HS-5 (cell line): ENCODE results near the gene GREB1L.

Experiments used
- DNase-seq: peaks from one replicate; pipeline ENCODE4 v3.0.0-alpha.2; 2012; ENCODE audit warnings: low read depth

GREB1L gene

DNA sequence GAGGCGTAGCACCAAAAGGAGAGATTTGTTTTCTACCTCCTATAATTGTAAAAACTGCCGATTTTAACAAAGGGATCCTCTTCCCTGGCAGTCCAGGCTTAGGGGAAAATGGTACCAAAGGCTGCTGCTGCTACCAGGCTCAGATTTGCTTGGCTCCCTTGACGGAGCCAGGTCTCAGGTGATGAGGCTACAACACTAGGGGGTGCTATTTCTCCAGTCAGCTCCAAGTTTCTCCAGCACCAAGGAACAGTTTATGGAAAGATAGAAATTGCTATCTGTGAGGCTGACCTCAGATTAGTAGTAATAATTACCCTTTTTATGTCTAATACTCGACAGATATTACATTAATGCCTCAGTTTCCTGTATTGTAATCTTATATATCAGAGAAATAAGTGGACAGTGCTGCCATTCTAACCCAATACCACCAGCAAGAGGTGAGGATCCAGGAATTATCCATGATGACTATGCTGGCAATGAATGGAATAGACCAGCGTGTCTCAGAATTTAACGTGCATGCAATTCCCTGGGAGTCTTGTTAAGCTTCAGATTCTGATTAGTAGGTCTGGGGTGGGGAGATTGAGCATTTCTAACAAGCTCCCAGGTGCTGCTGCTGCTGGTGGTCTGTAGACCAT, 247.2 kb downstream of the GREB1L start:
- DNase-seq: no peak

DNA sequence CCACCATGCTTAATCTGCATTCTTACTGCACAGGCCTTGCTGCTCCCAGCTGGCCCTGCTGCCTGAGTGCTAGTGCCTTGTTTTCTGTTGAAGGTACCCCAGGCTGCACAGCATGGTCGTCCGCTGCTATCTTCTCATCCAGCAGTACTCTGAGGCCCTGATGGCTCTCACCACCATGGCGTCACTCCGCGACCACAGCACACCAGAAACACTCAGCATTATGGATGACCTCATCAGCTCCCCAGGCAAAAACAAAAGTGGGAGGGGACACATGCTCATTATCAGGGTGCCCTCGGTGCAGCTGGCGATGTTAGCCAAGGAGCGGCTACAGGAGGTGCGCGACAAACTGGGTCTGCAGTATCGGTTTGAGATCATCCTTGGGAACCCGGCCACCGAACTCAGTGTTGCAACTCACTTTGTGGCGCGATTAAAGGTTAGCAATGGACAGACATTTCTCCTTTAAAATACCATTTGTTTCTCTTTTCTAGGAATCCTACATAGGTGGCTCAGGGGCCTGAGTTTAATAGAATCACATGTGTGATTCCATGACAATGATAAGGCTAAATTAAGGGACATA, 248.0 kb downstream of the GREB1L start:
- no peak for DNase-seq

DNA sequence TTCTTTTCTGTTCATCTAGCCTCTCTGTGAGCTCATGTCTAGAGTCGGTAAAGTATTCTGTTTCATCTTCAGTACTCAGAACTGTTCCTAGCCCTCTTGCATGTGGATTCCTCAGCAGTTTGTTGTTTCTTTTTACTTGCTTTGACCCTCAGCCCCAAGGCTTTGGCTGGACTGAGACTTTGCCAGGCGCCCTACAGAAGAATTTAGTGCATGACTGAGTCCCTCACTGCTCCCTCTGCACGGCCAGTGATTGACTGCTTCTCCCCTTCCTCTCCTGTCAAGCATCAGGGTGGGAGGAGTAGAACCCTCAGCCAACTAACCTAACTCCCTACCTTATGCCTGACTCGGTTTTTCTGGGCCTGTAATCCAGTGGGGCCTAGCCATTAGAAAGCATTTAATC, 248.7 kb downstream of the GREB1L start:
- no peak for DNase-seq

DNA sequence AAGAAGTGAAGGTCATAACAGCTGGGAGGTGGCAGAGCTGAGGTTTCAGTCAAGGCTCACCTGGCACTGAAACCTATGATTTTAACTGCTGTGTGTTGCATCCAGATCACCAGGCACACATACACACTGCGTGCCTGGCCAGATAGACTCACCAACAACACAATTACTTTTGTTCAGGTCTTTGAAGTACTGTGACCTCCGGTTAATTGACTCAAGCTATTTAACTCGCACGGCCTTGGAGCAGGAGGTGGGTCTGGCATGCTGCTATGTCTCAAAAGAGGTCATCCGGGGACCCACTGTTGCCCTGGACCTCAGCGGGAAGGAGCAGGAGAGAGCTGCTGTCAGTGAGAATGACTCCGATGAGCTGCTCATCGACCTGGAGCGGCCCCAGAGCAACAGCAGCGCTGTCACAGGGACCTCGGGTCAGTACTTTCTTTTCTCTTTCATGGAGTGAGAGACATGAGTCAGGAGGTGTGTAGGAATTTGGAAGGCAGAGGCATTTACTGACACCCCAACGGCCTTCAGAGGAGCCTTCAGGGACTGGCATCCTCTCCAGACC, 254.3 kb downstream of the GREB1L start:
- no peak for DNase-seq

DNA sequence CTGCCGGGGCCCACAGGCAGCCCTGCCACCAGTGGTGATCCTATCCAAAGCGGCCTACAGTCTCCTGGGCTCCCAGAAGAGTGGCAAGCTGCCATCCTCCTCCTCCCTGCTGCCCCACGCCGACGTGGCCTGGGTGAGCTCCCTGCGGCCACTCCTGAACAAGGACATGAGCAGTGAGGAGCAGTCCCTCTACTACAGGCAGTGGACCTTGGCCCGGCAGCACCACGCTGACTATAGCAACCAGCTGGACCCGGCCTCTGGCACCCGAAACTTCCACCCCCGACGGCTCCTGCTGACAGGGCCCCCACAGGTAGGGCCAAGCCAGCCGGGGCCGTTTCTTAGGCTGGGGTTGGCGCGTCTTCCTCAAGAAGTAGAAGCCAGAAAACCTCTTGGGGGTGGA, 258.0 kb downstream of the GREB1L start:
- no peak for DNase-seq

DNA sequence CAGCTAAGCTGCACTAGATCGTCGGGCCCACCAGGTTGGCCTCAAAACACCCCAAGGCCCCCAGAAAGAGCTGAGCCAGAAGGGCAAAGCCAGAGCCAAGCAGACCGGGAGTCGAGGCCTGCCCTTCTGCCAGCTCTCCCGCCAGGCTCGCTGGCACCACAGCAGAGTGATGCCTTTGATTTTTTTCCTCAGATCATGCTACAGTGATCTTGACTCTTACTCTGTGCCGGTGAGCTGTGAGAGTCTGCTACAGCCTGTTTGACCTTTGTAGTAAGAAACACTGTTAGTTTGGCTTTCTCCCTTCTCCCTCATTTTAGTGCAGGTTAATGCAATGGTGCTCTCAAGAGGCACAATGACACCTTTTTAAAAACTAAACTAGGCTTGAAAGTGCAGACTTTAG, 260.6 kb downstream of the GREB1L start:
- DNase-seq: no peak

DNA sequence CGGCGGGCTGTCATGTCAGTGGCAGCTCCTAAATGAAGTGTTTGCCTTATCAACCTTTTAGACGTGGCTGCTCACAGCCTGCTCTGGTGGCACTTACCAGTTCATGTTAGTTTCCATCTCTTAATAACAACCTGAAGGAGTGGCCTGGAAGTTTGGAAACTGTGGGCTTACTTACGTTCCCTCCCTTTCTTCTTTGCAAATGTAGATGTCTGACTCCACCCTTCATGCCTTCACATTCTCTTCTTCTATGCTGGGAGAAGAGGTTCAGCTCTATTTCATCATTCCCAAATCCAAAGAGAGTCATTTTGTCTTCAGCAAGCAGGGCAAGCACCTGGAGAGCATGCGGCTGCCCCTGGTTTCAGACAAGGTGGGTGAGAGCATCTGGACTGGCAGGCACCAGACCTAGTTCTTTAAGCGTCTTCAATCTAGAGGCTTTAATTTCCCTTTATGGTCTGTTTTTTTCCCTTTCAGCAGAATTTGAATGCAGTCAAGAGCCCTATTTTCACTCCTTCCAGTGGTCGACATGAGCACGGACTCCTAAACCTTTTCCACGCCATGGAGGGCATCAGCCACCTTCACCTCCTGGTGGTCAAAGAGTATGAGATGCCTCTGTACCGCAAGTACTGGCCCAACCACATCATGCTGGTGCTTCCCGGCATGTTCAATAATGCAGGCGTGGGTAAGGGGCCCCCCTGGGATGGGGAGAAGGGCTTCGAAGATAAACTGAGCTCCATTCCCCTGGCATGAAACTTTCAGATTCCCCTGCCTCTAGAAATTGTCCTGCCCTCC, 266.1 kb downstream of the GREB1L start:
- no peak for DNase-seq

DNA sequence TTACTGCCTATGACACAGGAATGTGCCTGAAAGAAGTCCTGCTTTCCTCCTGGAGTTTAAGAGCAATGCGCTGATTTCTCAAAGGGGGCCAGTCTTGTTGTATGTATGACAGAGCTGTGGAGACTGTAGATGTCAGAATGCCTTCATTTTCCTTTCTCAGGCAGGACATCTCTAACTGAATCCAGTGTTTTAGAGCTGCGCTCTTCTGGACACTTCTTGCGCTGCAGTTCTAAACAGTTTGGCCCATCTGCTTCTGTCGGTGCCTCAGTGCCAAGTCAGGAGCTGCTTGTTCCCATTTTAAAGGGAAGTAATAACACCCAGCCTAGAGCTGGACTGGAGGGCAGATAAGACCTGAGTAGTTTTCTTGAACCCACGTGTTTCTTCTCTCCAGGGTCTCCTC, 267.0 kb downstream of the GREB1L start:
- no peak for DNase-seq

DNA sequence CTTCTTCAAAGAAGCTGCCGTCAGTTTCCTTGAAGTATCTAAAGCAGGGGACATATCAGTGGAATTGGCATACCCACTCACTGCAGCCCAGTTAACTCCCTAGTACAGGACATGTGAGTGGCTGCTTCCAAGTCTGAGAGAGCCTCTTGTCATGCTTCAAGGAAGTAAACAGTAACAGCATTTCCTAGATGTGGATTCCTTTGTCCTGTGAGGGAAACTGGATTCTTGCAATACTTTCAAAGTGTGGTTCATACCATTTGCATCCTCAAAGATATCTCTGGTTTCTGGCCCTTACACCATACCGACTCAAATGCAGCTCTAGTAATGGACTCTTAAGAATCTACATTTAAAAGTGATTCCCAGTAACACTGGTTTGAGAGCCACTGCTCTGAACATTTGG, 271.3 kb downstream of the GREB1L start:
- no peak for DNase-seq

DNA sequence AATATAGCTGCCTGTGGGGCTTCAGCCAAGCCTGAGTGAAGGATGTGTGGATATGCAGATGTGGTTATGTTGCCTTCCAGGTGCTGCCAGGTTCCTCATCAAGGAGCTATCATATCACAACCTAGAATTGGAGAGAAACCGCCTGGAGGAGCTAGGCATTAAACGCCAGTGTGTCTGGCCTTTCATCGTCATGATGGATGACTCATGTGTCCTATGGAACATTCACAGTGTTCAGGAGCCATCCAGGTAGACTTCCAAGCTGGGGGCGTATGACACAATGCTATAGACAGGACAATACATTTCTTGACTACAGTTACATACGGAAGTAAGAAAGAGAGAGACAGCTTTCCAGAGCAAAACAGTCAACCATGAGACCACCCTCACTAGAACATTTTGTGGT, 271.7 kb downstream of the GREB1L start:
- DNase-seq: no peak

DNA sequence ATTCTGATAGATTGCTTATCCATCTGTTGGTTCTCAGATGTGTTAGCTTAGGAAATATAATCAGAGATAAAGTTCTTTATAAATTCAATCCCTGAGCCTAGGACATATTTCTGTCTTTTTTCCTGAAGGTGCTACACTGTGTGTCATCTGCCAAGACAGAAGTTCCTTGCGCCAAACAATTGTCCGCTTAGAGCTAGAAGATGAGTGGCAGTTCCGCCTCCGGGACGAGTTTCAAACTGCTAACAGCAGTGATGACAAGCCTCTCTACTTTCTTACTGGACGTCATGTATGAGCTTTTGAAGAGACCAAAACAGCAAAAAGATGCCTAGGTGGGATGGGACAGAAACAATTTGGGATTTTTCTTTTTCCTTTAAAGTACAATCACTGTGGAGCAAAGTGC, 280.5 kb downstream of the GREB1L start:
- no peak for DNase-seq

DNA sequence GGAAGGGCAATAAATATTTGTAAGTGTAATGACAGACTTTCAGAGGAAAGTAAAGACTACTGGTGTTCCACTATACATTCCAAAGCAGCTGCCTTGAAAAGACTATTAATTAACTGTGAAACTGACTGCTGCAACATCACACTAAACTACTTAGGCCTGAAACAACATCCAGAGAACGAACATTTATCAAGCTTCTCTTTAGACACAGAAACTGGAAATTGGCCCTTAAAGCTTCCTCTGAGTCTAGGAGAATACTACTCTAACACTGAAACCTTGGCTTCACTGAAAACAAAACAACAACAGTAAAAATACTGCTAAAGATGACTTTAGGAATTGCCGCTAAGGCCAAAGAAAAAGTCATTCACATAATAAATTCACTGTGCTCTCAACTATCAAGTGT, 283.9 kb downstream of the GREB1L start:
- no peak for DNase-seq

DNA sequence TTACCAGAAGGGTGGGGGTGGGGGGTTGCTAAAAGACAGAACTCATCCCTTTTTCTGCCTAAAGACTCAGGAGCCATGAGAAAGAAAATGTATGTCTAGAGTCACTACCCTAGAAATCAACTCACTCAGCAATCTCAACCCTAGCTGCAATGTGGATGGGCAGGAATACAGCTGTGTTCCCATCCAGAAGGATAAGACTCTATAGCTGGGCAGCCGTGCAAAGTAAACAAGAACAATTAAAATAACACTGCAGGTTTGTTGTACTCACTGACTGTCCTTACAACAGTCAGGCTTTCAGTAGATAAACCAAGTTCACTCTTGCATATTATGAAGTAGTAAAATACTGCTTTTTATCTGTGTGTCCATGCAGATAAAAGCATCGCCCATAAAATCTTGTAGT, 284.4 kb downstream of the GREB1L start:
- DNase-seq: no peak

DNA sequence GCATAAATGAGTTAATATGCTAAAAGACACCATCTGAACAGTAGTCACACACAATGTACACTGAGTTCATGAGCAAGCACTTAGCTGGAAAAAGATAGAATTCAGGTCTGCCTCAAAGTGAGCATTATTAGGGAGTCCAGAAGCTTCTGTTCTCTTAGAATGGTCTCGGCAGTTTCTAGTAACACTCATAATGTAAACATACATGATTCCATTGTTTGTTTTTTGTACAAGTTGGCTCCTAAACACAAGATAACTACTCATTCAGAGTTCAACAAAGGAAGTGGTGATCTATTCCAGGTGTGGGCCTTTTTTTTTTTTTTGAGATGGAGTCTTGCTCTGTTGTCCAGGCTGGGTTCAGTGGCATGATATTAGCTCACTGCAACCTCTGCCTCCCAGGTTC, 292.3 kb downstream of the GREB1L start:
- no peak for DNase-seq

DNA sequence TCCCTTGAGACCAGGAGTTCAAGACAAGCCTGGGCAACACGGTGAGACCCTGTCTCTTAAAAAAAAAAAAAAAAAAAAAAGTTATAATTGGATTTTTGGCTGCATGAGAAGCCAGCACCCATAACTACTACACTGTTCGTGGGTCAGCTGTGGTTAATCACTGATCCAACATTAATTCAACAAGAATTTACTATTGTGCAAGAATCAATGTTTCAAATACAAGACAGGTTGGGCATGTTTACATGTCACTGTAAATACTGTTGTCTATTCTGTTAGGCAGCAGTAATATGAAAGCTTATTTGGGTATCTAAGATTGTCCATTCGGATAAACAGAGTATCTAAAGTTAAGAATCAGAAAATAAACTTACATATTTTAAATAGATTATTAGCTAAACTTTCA, 296.2 kb downstream of the GREB1L start:
- no peak for DNase-seq

DNA sequence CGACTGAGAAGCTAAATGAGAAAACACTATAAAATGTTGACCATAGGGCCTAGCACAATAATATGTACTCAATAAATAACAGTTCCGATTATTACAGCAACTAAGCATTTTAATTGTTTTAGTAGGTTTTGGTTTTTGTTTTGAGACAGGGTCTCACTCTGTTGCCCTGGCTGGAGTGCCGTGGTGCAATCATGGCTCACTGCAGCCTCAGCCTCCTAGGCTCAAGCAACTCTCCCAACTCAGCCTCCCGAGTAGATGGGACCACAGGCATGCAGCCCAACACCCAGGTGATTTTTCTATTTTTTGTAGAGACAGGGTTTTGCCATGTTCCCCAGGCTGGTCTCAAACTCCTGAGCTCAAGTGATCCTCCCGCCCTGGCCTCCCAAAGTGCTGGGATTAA, 304.4 kb downstream of the GREB1L start:
- DNase-seq: no peak

DNA sequence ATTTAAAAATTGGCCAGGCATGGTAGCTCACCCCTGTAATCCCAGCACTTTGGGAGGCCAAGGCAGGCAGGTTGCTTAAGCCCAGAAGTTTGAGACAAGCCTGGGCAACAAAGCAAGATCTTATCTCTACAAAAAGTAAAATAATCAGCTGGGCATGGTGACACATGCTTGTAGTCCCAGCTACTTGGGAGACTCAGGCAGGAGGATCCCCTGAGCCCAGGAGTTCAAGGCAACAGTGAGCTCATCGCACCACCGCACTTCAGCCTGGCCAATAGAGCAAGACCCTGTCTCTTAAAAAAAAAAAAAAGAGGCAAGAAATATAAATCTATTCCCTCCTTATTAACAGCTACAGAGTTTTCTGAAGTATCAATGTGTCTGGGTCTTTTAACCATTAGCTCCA, 306.6 kb downstream of the GREB1L start:
- no peak for DNase-seq

DNA sequence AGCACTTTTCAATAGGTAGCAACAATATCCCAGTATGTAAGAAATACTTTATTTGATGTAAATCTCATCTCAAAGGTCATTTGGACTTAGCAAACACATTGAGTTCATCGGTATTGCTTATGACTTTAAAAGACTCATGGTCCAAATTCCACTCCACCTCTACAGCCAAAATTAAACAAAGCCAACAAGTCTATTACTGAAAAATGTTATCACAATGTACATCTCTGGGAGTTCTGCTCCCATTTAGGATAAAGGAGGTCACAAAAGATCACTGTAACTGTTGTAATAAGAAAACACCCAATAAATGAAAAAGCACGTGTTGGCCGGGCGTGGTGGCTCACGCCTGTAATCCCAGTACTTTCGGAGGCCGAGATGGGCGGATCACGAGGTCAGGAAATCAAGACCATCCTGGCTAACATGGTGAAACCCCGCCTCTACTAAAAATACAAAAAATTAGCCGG, 308.5 kb downstream of the GREB1L start:
- DNase-seq: no peak

DNA sequence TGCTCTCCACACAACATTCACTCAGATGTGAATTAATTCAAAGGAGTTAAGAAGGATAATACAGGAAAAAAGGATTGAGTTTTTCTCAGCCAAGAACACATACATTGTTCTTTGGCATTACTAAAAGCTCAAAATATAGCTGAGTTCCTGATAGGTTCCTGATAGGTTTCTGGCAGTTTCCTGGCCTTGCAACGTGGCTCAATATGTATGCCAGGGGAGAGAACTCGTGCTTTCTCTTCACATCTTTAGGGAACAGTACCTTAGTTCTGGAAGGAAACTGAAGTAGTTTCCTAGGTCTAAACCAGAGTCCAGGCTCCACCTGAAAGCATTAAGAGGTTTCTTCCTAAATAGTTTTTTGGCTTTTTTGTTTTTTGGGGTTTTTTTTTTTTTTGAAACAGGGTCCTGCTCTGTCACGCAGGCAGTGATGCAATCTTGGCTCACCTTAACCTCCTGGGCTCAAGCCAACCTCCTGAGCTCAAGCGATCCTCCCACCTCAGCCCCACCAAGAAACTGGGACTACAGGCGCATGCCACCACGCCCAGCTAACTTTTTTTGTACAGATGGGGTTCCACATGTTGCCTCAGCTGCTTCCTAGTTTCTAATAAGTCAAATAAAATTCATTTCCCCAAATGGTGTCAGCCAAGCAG, 315.7 kb downstream of the GREB1L start:
- no peak for DNase-seq

DNA sequence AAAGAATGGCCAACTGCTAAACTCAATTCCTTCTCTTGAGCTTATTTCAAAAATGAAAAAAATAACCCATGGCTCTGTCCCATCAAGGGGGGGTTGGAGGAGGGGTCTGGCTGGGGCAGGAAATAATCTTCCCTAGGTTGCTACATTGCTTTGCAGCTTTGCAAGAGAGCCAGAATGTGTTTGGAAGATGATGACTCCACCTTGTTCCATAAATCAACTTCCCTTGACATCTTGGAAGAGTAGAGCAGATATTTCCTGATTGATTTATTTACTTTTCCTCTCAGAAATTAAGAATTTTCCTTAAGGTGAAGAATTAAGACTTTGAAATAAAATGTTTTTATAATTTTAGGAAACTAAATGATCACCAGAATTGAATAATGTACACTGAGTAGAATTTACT, 317.2 kb downstream of the GREB1L start:
- DNase-seq: no peak

DNA sequence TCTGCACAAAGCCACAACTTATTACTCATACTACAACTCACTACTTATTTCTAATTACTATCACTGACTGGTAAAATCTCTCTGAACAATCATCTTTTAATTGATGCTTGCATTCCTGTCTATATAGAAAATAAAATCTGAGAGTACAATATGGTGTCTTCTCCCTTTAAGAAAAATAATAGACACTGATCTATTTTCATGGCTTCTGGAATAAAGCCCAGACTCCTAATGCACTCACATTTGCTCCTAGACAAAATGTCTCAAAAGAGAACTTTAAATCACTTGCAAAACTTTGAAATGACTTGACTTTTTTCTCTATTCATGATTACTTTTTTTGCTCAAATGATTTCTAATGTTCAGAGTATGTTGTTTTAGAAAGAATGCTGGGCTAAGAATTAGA, 329.7 kb downstream of the GREB1L start:
- DNase-seq: no peak
